Measurements from ENCODE around the gene GRIP2. TPM values are rescaled to one million over a fixed set of nuclear protein-coding genes. Genes with fewer than 3 reads are reported as not detected.
A peak's percentile ranks its signal among the peaks of the same experiment; 100 is the strongest.

Gene GRIP2
- total RNA-seq, 1 experiment from 2014 or later = 4.5 TPM

- BruUV-seq (replicated peaks) = no TSS peak
- Histone ChIP-seq H3K4me3 (ENCODE audit: low read depth, low read length) (no peak overlapping the region), H3K9me3 (no peaks in the 10 kb centered on the region; the same call in none of the 2 replicates), H3K4me1 (no peaks in the 10 kb centered on the region), H3K27me3 (replicated peaks; ENCODE audit: control insufficient read depth, insufficient read depth, low read length) (no peaks in the 10 kb centered on the region), H3K36me3 (ENCODE audit: control insufficient read depth, insufficient read depth, low read length) (no peaks in the 10 kb centered on the region)
- peak in 1 of 2 experiments; percentile 7 for DNase-seq
- intact Hi-C loops (cut with micrococcal nuclease; ENCODE audit: unreplicated experiment) = no loop called here
- TF ChIP-seq CTCF (IDR thresholded peaks at IDR 0.05; ENCODE audit: insufficient read depth in 1 of 2, low read depth in 1 of 2, low read length in 1 of 2, severe bottlenecking in 1 of 2, unreplicated experiment in 1 of 2) = no peak
- POLR2A ChIA-PET = no interaction called here
- Mint-ChIP-seq H3K36me3 (ENCODE audit: insufficient read depth, unreplicated experiment) (no peaks in the 10 kb centered on the region), H3K27ac (ENCODE audit: unreplicated experiment) (no peak overlapping the region), H3K9me3 (ENCODE audit: unreplicated experiment) (peaks cover 9% of the 10 kb centered on the region), H3K4me3 (ENCODE audit: unreplicated experiment) (no peak overlapping the region), H3K4me1 (ENCODE audit: low read depth, unreplicated experiment) (no peaks in the 10 kb centered on the region), H3K27me3 (ENCODE audit: insufficient read depth, unreplicated experiment) (peaks cover 3% of the 10 kb centered on the region)
- CTCF ChIA-PET = interaction anchor here (0.6 kb wide), 1 partner anchor 125 kb away, joined by 5 read pairs; no protein-coding TSS in a partner anchor
Measured at GRCh38 chr3:14525685-14526631, 14.2 kb downstream of the GRIP2 start.

DNA sequence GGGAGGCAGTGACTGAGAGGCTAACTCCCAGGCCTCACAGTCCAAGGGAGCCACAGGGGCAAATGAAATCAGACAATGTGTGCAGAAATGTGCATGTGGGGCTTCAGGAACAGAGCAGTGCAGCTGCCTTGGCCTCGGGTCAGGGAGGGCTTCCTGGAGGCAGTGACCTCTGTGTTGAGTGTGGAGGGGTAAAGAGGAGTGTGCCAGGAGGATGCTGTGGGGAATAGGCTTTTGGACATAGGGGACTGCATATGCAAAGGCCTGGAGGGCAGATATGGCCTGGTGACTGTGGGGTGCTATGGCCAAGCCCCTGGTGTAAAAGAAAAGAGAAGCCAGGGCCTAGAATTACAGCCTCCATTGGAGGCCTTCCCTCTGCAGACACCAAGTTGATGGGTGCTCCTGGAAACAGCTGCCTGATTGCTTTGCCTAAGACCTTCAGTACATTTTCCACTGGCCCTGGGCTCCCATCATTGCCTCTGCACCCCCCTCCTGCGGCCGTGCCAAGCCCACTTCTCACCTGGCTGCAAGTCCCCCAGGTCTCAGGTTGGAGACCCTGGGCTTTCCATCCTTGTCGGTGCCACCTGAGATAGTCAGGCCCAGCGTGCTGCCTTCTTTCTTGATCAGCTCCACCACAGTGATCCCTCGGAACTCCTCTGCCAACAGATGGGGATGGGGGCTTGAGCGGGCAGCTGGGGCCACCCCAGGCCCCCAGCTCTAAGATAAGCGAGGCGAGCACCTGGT lies 15.1 kb downstream of the GRIP2 start:
- Mint-ChIP-seq H3K36me3 (ENCODE audit: insufficient read depth, unreplicated experiment) (no peaks in the 10 kb centered on the region), H3K4me1 (ENCODE audit: low read depth, unreplicated experiment) (no peaks in the 10 kb centered on the region), H3K27me3 (ENCODE audit: insufficient read depth, unreplicated experiment) (peaks cover 3% of the 10 kb centered on the region), H3K4me3 (ENCODE audit: unreplicated experiment) (no peak overlapping the region), H3K9me3 (ENCODE audit: unreplicated experiment) (peaks cover 9% of the 10 kb centered on the region), H3K27ac (ENCODE audit: unreplicated experiment) (no peak overlapping the region)
- Histone ChIP-seq H3K36me3 (ENCODE audit: control insufficient read depth, insufficient read depth, low read length) (no peaks in the 10 kb centered on the region), H3K27me3 (replicated peaks; ENCODE audit: control insufficient read depth, insufficient read depth, low read length) (no peaks in the 10 kb centered on the region), H3K9me3 (no peaks in the 10 kb centered on the region; the same call in none of the 2 replicates), H3K4me3 (ENCODE audit: low read depth, low read length) (no peak overlapping the region), H3K4me1 (no peaks in the 10 kb centered on the region)
- ChIA-PET POLR2A (no interaction called here), CTCF (interaction anchor here (0.6 kb wide), 1 partner anchor 125 kb away, joined by 5 read pairs; no protein-coding TSS in a partner anchor)
- TF ChIP-seq CTCF (IDR thresholded peaks at IDR 0.05; ENCODE audit: insufficient read depth in 1 of 2, low read depth in 1 of 2, low read length in 1 of 2, severe bottlenecking in 1 of 2, unreplicated experiment in 1 of 2) = no peak
- intact Hi-C loops (cut with micrococcal nuclease; ENCODE audit: unreplicated experiment) = no loop called here
- peak in 1 of 2 experiments; percentile 19 for DNase-seq
- no TSS peak for BruUV-seq (replicated peaks)

GRCh38 chr3:14524311-14524711 lies 15.8 kb downstream of the GRIP2 start:
- ChIA-PET POLR2A (no interaction called here), CTCF (no interaction called here)
- Mint-ChIP-seq H3K4me3 (ENCODE audit: unreplicated experiment) (no peak overlapping the region), H3K4me1 (ENCODE audit: low read depth, unreplicated experiment) (no peaks in the 10 kb centered on the region), H3K27me3 (ENCODE audit: insufficient read depth, unreplicated experiment) (no peaks in the 10 kb centered on the region), H3K36me3 (ENCODE audit: insufficient read depth, unreplicated experiment) (no peaks in the 10 kb centered on the region), H3K9me3 (ENCODE audit: unreplicated experiment) (peaks cover 2% of the 10 kb centered on the region), H3K27ac (ENCODE audit: unreplicated experiment) (no peak overlapping the region)
- Histone ChIP-seq H3K36me3 (ENCODE audit: control insufficient read depth, insufficient read depth, low read length) (no peaks in the 10 kb centered on the region), H3K4me3 (ENCODE audit: low read depth, low read length) (no peak overlapping the region), H3K4me1 (no peaks in the 10 kb centered on the region), H3K27me3 (replicated peaks; ENCODE audit: control insufficient read depth, insufficient read depth, low read length) (no peaks in the 10 kb centered on the region), H3K9me3 (no peaks in the 10 kb centered on the region; the same call in 1 of the 2 replicates)
- no peak for TF ChIP-seq CTCF (IDR thresholded peaks at IDR 0.05; ENCODE audit: insufficient read depth in 1 of 2, low read depth in 1 of 2, low read length in 1 of 2, severe bottlenecking in 1 of 2, unreplicated experiment in 1 of 2)
- DNase-seq = peak in 1 of 2 experiments; percentile 32
- no TSS peak for BruUV-seq (replicated peaks)
- intact Hi-C loops (cut with micrococcal nuclease; ENCODE audit: unreplicated experiment) = no loop called here
